OCI-LY3 (cell line): Measurements from ENCODE around the gene ZKSCAN7.

ENCODE experiments used
- CTCF ChIP-seq: fragments of 200-600, 300-600 bp; sonication (generic); IDR thresholded peaks from 2 replicates; pipeline ENCODE4 v1.5.1; 2014; ENCODE audit warnings: antibody characterized with exemption, low read length, low read depth
- EZH2phosphoT487 ChIP-seq: fragments of 200-600 bp; shearing (Covaris generic); IDR thresholded peaks from 2 replicates; pipeline ENCODE4 v1.6.1; 2018; ENCODE audit warnings: antibody characterized with exemption, mixed run types, low read depth

- TF ChIP-seq CTCF (no peak), EZH2phosphoT487 (no peak)
These were observed 730 bp downstream of the ZKSCAN7 start for GRCh38 chr3:44555723-44556122.
